H1 (cell line): ENCODE data around the gene SPINDOC. TPM values are rescaled to one million over a fixed set of nuclear protein-coding genes. Genes with fewer than 3 reads are reported as not detected.

Source experiments
- SAP30 ChIP-seq: fragments of 300-600 bp; sonication (generic); IDR thresholded peaks from 2 replicates; pipeline ENCODE4 v1.7.1; 2012; ENCODE audit warnings: low read length, moderate library complexity, mild to moderate bottlenecking, inconsistent platforms; ENCODE audit not compliant: insufficient read depth, insufficient replicate concordance
- polyA plus RNA-seq, 7 experiments: library from polyadenylated mRNA; depleted of rRNA in 3 of 7; stranded (reverse) in 5 of 7; unstranded in 2 of 7; fragments of >200 nt in 5 of 7; fragments of 200-250 nt in 2 of 7; gene quantifications; 1 replicate in 5 of 7; 2 replicates in 1 of 7; 4 replicates in 1 of 7; pipeline versions ENCODE4 v1.2.1 to v1.2.3, GENCODE V29; 2011 to 2013; ENCODE audit warnings: missing spikeins in 2 of 7, mixed read lengths in 2 of 7
- total RNA-seq: library from RNA; stranded (reverse); fragmentation: NEBNext Ultra II Directional; extraction: Animal tissue kit (Norgen Biotek cat#: 25700); gene quantifications from 2 replicates; pipeline ENCODE4 v1.2.1, GENCODE V29; 2021

The SPINDOC gene
- total and polyA plus RNA-seq, 2 of the 8 experiments (the other 6 are each of a cell fraction or from before 2014, with no cell fraction given) = 78.7 to 99.7 TPM

GRCh38 chr11:63851364-63851763 is 38.1 kb downstream of the SPINDOC start (continued):
- TF ChIP-seq SAP30 = no peak
